Left lung (tissue), 10 donors: Measurements from ENCODE around the gene OSBP2. TPM values are rescaled to one million over a fixed set of nuclear protein-coding genes. Genes with fewer than 3 reads are reported as not detected.

ENCODE experiments used
- ATAC-seq: fragments of 200-7000 bp; cut with Tn5 transposase; one replicate; pipeline ENCODE4 v1.9.1; 2020; ENCODE audit warnings: moderate library complexity
- DNase-seq, 4 donors: peaks; one replicate each; pipeline ENCODE4 v3.0.0-alpha.2; 2013 to 2020
- H3K27ac ChIP-seq, 2 donors: fragments of 200-600 bp; sonication (generic) in 1 of 2; one replicate each; pipeline versions ENCODE4 v1.5.0 to v1.8.0; 2020 to 2021
- H3K27me3 ChIP-seq, 2 donors: fragments of 200-600 bp; sonication (generic) in 1 of 2; one replicate each; pipeline versions ENCODE4 v1.5.0 to v1.8.0; 2020 to 2021
- H3K36me3 ChIP-seq, 2 donors: fragments of 200-600 bp; sonication (generic) in 1 of 2; one replicate each; pipeline versions ENCODE4 v1.5.0 to v1.8.0; 2020 to 2021
- H3K4me1 ChIP-seq, 2 donors: fragments of 200-600 bp; one replicate each; pipeline ENCODE4 v1.8.0; 2021
- H3K4me3 ChIP-seq, 2 donors: fragments of 200-600 bp; sonication (generic) in 1 of 2; one replicate each; pipeline versions ENCODE4 v1.5.0 to v1.8.0; 2020 to 2021; ENCODE audit warnings: mild to moderate bottlenecking in 1 of 2
- H3K9me3 ChIP-seq, 2 donors: fragments of 200-600 bp; sonication (generic) in 1 of 2; one replicate each; pipeline versions ENCODE4 v1.5.0 to v1.8.0; 2020 to 2021
- CTCF ChIP-seq, 2 donors: fragments of 200-600 bp; sonication (generic) in 1 of 2; IDR thresholded peaks; one replicate each; pipeline versions ENCODE4 v1.5.0 to v1.8.0; 2021; ENCODE audit warnings: antibody characterized with exemption in 2 of 2
- intact Hi-C, 2 donors: fragments of 100-400 bp; cut with DNase I; formaldehyde crosslinking; loops; one replicate each; pipeline versions ENCODE4 v1.11.2 to v1.14.2; 2022
- polyA plus RNA-seq, 6 donors: library from polyadenylated mRNA; unstranded; fragments of 120-200 nt; gene quantifications; one replicate each; pipeline ENCODE4 v1.2.1, GENCODE V29; 2013; ENCODE audit not compliant: insufficient read length in 6 of 6
- total RNA-seq, 2 donors: library from RNA; stranded (reverse); fragmentation: NEBNext Ultra II Directional; extraction: Animal tissue kit (Norgen Biotek cat#: 25700); gene quantifications; one replicate each; pipeline ENCODE4 v1.2.1, GENCODE V29; 2021
- donor health status: DM: no; HTN: yes; CAD: no.
- donor health status: DM: no; HTN: no; CAD: no.

Gene OSBP2
- total and polyA plus RNA-seq, 8 donors, result 4.0 to 21.0 (median 15.8) TPM

DNA sequence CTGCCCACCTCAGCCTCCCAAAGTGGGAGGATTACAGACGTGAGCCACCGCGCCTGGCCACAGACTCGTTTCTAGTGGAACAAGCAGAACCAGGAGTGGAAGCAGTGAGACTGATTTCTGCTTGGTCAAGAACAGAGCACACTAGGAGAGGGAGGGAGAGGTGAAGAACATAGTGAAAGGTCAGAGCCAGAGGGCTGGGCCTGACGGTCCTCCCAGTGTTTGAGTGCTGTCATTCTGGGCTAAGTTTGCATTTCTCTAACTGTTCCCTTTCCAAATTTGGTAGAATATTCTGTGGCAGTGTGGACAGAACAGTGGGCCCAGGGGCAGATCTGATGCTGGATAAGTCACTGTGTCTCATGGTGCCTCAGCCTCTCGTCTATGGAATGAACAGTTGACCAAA is 55.2 kb downstream of the OSBP2 start:
- H3K27ac ChIP-seq, result no peak overlapping the region
- H3K4me3 ChIP-seq, result no peak overlapping the region
- H3K9me3 ChIP-seq, result no peaks in the 10 kb centered on the region
- no peaks in the 10 kb centered on the region for H3K4me1 ChIP-seq
- H3K36me3 ChIP-seq, result no peaks in the 10 kb centered on the region
- ATAC-seq (no peak), DNase-seq (no peak)
- no peak for TF ChIP-seq CTCF (IDR thresholded peaks at IDR 0.05)
- H3K27me3 ChIP-seq, result no peaks in the 10 kb centered on the region
- intact Hi-C loops, result loop anchor here in 1 of 2 donors (10.0 kb wide), 1 partner anchor 115 kb away; the partner anchor contains the start of gene SLC35E4

DNA sequence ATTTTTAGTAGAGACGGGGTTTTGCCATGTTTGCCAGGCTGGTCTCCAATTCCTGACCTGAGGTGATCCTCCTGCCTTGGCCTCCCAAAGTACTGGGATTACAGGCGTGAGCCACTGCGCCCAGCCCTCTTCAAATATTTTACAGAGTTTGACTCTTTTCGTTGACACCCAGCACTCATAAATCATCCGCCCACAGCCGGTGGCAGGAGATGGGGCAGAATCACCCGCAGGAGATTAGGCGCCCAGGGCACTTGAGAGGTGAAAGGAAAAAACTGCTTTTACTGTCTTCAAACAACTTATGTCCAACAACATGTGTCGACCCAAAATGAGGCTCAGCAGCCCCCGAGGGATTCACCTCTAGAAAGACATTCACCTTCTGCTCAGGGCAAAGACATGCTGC is 56.9 kb downstream of the OSBP2 start:
- Histone ChIP-seq H3K9me3 (no peaks in the 10 kb centered on the region), H3K36me3 (no peaks in the 10 kb centered on the region), H3K4me3 (no peak overlapping the region), H3K4me1 (no peaks in the 10 kb centered on the region), H3K27ac (no peak overlapping the region), H3K27me3 (no peaks in the 10 kb centered on the region)
- TF ChIP-seq CTCF (IDR thresholded peaks at IDR 0.05), result no peak
- DNase-seq (no peak), ATAC-seq (no peak)
- intact Hi-C loops, result loop anchor here in 1 of 2 donors (10.0 kb wide), 1 partner anchor 117 kb away; the partner anchor contains the start of gene SLC35E4

DNA sequence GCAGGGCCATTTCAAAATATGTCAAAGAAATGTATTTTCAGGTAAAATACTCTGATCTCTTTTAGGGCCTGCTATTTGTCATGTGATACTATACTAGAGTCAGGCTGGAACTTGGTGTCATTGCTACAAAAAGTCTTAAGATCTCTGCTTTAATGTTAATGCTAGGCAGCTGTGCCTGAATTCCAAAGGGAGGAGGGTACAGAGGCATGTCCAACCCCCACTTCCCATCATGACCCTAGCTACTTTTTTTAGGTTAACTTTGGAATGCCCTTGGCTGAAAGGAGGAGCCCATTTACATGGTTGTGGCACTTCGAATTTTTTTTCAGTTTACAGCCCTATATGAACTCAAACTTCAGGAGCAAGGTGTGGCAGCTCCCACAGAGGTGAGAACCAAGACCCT is 58.1 kb downstream of the OSBP2 start:
- H3K9me3 ChIP-seq, result no peaks in the 10 kb centered on the region
- DNase-seq, result no peak
- H3K36me3 ChIP-seq, result no peaks in the 10 kb centered on the region
- H3K4me1 ChIP-seq, result no peaks in the 10 kb centered on the region
- no peaks in the 10 kb centered on the region for H3K27me3 ChIP-seq
- no peak for ATAC-seq
- no peak for TF ChIP-seq CTCF (IDR thresholded peaks at IDR 0.05)
- no peak overlapping the region for H3K27ac ChIP-seq
- intact Hi-C loops, result loop anchor here in 1 of 2 donors (10.0 kb wide), 1 partner anchor 118 kb away; the partner anchor contains the start of gene SLC35E4
- no peak overlapping the region for H3K4me3 ChIP-seq

DNA sequence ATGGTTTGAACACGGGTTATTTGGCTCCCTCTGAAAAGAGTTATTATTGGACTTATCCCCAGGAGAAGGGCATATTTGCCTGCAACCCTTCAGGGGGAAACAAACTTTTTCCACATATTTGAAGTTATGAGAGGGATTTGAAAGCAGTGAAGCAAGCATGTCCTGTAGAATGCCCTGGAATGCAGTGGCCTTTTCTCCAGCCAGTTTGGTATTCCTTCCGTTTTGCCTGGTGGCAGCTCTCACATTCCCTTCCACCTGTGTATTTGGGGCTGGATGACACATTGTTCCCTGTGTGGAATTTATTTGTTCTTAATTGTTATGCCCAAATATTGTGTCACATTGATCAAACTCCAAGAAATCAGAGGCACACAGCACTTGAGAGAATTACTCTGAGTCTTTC is 59.0 kb downstream of the OSBP2 start:
- DNase-seq (no peak), ATAC-seq (no peak)
- intact Hi-C loops, result loop anchor here in 1 of 2 donors (10.0 kb wide), 1 partner anchor 119 kb away; the partner anchor contains the start of gene SLC35E4
- H3K4me1 ChIP-seq, result no peaks in the 10 kb centered on the region
- no peaks in the 10 kb centered on the region for H3K36me3 ChIP-seq
- TF ChIP-seq CTCF (IDR thresholded peaks at IDR 0.05), result no peak
- no peaks in the 10 kb centered on the region for H3K9me3 ChIP-seq
- H3K4me3 ChIP-seq, result no peak overlapping the region
- no peak overlapping the region for H3K27ac ChIP-seq
- H3K27me3 ChIP-seq, result no peaks in the 10 kb centered on the region

DNA sequence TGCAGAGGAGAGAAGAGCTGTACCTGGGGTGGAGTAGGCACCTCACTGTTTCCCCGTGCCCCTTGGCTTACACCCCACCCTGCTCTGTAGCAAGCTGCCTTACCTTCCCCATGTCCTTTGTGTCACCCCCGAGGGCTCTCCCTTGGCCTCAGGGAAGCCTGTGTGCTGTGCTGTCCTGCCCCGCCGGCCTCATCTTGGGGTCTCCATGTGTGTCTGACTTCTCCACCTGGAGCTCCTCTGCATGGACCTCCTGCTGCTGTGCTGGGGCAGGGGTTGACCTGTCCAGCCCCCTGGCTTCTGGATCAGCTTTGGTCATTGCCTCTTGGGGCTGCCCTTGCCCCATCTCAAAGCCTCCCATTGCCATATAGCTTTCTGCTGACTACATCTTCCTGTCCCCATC is 59.8 kb downstream of the OSBP2 start:
- Histone ChIP-seq H3K27ac (no peak overlapping the region), H3K4me1 (no peaks in the 10 kb centered on the region), H3K4me3 (no peak overlapping the region), H3K36me3 (no peaks in the 10 kb centered on the region), H3K27me3 (no peaks in the 10 kb centered on the region), H3K9me3 (no peaks in the 10 kb centered on the region)
- intact Hi-C loops, result loop anchor here in 1 of 2 donors (10.0 kb wide), 1 partner anchor 120 kb away; the partner anchor contains the start of gene SLC35E4
- no peak for TF ChIP-seq CTCF (IDR thresholded peaks at IDR 0.05)
- DNase-seq (no peak), ATAC-seq (no peak)
